ENCODE results near the gene FADS3. TPM values are rescaled to one million over a fixed set of nuclear protein-coding genes. Genes with fewer than 3 reads are reported as not detected.
A peak's percentile ranks its signal among the peaks of the same experiment; 100 is the strongest.

The FADS3 gene
- total and polyA plus RNA-seq, 2 of the 4 experiments (the other 2 are of a cell fraction): 54.5 to 110 TPM

- Histone ChIP-seq H3K9me1 (ENCODE audit: insufficient read depth, low read length) (peaks cover 8% of the 10 kb centered on the region), H4K8ac (ENCODE audit: low read depth in 2 of 2, low read length in 2 of 2) (no peak overlapping the region; a peak in 1 of 4 replicates), H3K27ac (ENCODE audit: insufficient read depth, low read length) (no peak overlapping the region), H4K20me1 (ENCODE audit: insufficient read depth, low read length) (peaks cover 3% of the 10 kb centered on the region; the same call in 1 of the 2 replicates), H2BK5ac (ENCODE audit: low read depth, low read length, poor library complexity, severe bottlenecking) (no peak overlapping the region), H2AFZ (replicated peaks; ENCODE audit: low read length, poor library complexity) (peak overlapping the region; percentile 94), H2BK15ac (ENCODE audit: low read depth, low read length) (no peak overlapping the region), H3K18ac (ENCODE audit: low read depth, low read length) (no peak overlapping the region), H3K23ac (ENCODE audit: low read depth, low read length) (no peak overlapping the region), H3K4me3 (ENCODE audit: insufficient read depth, low read depth, low read length) (peak overlapping the region; percentile 30), H4K5ac (ENCODE audit: low read depth, low read length) (no peak overlapping the region), H2BK20ac (ENCODE audit: low read depth, low read length) (no peak overlapping the region), H3K36me3 (ENCODE audit: control insufficient read depth, insufficient read depth, low read length) (no peaks in the 10 kb centered on the region), H2BK120ac (ENCODE audit: low read depth, low read length) (no peak overlapping the region), H3K27me3 (ENCODE audit: control insufficient read depth, insufficient read depth, low read length) (no peaks in the 10 kb centered on the region), H4K91ac (ENCODE audit: insufficient read depth, low read depth, low read length) (no peak overlapping the region), H2AK9ac (replicated peaks; ENCODE audit: low read depth, low read length, poor library complexity) (peak overlapping the region; percentile 87), H3K4me2 (ENCODE audit: low read depth, low read length) (no peak overlapping the region), H3K4ac (ENCODE audit: low read depth, low read length) (no peak overlapping the region), H3K79me1 (ENCODE audit: low read depth in 1 of 2, low read length in 2 of 2) (peaks cover 17 to 36% of the 10 kb centered on the region in 2 experiments), H2AK5ac (ENCODE audit: low read depth, low read length) (no peak overlapping the region), H3K9ac (ENCODE audit: low read depth, low read length) (no peak overlapping the region), H3K4me1 (ENCODE audit: control insufficient read depth, insufficient read depth, low read length) (peaks cover 26% of the 10 kb centered on the region), H3K14ac (replicated peaks; ENCODE audit: low read depth, low read length) (no peak overlapping the region), H3K9me3 (ENCODE audit: control insufficient read depth, insufficient read depth, low read length) (no peaks in the 10 kb centered on the region), H3K56ac (ENCODE audit: extremely low read depth, insufficient read depth, low read length) (no peak overlapping the region)
- ChIA-PET CTCF (interaction anchor here (1.0 kb wide), 1 partner anchor 198 kb away, joined by 3 read pairs; no protein-coding TSS in a partner anchor), POLR2A (ENCODE audit: unreplicated experiment) (no interaction called here)
- dilution Hi-C loops (cut with HindIII; ENCODE audit: low sequenced_read_pairs, unreplicated experiment): no loop called here
- in situ Hi-C loops (cut with MboI; ENCODE audit: low sequenced_read_pairs): no loop called here
- TF ChIP-seq RAD21 (IDR thresholded peaks at IDR 0.05; ENCODE audit: low read length) (no peak), CHD1 (IDR thresholded peaks at IDR 0.05; ENCODE audit: low read depth, low read length) (no peak), POLR2A (IDR thresholded peaks at IDR 0.05; ENCODE audit: low read depth, low read length) (no peak), CTCF (conservative IDR thresholded peaks at IDR 0.05; ENCODE audit: low read depth, low read length) (no peak), USF2 (IDR thresholded peaks at IDR 0.05; ENCODE audit: low read depth, low read length) (no peak), BHLHE40 (IDR thresholded peaks at IDR 0.05; ENCODE audit: low read depth, low read length) (no peak)
- WGBS, 2 experiments (ENCODE audit: extremely low coverage in 2 of 2, insufficient read length in 1 of 2): no CpG with 5 or more reads among the region's 12 CpGs
- intact Hi-C loops (cut with micrococcal nuclease): no loop called here
- ATAC-seq (ENCODE audit: low read depth): no peak
- BruUV-seq (replicated peaks): no TSS peak
- no peak for DNase-seq
Observed at GRCh38 chr11:61892085-61892370, 683 bp upstream of the FADS3 start.
